NT2/D1 (cell line): ENCODE data around the gene SLC16A11.

ENCODE experiments used
- SUZ12 ChIP-seq: IDR thresholded peaks from 2 replicates; pipeline ENCODE4 v1.6.1; 2011; ENCODE audit not compliant: insufficient read length, insufficient read depth; ENCODE audit errors: extremely low read depth
- ZNF274 ChIP-seq: IDR thresholded peaks from 2 replicates; pipeline ENCODE4 v1.6.1; 2011; ENCODE audit warnings: mild to moderate bottlenecking, low read depth, low read length

- TF ChIP-seq SUZ12 (no peak), ZNF274 (no peak)
Observed at GRCh38 chr17:7022781-7023571, 20.9 kb downstream of the SLC16A11 start, which contains the start of gene BCL6B.
